Measurements from ENCODE around the gene USP40. TPM values are rescaled to one million over a fixed set of nuclear protein-coding genes. Genes with fewer than 3 reads are reported as not detected.

USP40 gene
- total RNA-seq, 2 donors from 2014 or later = 12.9 to 22.4 TPM

- Histone ChIP-seq H3K4me1 (ENCODE audit: control insufficient read depth, insufficient read depth, low read length) (no peaks in the 10 kb centered on the region), H3K9ac (ENCODE audit: extremely low read depth, low read length, poor library complexity, severe bottlenecking) (no peak overlapping the region), H3K27me3 (ENCODE audit: control insufficient read depth, insufficient read depth, low read length, poor library complexity, severe bottlenecking) (no peaks in the 10 kb centered on the region), H3K9me3 (ENCODE audit: control insufficient read depth, low read length) (no peaks in the 10 kb centered on the region), H3K4me3 (ENCODE audit: low read length) (no peak overlapping the region), H3K36me3 (ENCODE audit: control insufficient read depth, insufficient read depth, low read length) (no peaks in the 10 kb centered on the region), H3K27ac (ENCODE audit: low read depth, low read length) (no peak overlapping the region)
- WGBS, 2 experiments (ENCODE audit: insufficient coverage in 1 of 2, insufficient read length in 1 of 2) = 89% methylated on average over 3 of the region's 3 CpGs; no CpG with 5 or more reads in 1 of the 2 experiments
- no peak overlapping the region for H3K27ac Mint-ChIP-seq
- no peaks in the 10 kb centered on the region for H3K4me1 Mint-ChIP-seq
- H3K9me3 Mint-ChIP-seq = no peaks in the 10 kb centered on the region
- no peak overlapping the region for H3K4me3 Mint-ChIP-seq
- no peak for DNase-seq
- H3K27me3 Mint-ChIP-seq (ENCODE audit: insufficient read depth) = no peaks in the 10 kb centered on the region
- peaks cover 7% of the 10 kb centered on the region for H3K36me3 Mint-ChIP-seq (ENCODE audit: low read depth)
- TF ChIP-seq, protein P1, sequence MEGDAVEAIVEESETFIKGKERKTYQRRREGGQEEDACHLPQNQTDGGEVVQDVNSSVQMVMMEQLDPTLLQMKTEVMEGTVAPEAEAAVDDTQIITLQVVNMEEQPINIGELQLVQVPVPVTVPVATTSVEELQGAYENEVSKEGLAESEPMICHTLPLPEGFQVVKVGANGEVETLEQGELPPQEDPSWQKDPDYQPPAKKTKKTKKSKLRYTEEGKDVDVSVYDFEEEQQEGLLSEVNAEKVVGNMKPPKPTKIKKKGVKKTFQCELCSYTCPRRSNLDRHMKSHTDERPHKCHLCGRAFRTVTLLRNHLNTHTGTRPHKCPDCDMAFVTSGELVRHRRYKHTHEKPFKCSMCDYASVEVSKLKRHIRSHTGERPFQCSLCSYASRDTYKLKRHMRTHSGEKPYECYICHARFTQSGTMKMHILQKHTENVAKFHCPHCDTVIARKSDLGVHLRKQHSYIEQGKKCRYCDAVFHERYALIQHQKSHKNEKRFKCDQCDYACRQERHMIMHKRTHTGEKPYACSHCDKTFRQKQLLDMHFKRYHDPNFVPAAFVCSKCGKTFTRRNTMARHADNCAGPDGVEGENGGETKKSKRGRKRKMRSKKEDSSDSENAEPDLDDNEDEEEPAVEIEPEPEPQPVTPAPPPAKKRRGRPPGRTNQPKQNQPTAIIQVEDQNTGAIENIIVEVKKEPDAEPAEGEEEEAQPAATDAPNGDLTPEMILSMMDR (conservative IDR thresholded peaks at IDR 0.05) = no peak
These were observed 46.6 kb downstream of the USP40 start for GRCh38 chr2:233519787-233520611.

DNA sequence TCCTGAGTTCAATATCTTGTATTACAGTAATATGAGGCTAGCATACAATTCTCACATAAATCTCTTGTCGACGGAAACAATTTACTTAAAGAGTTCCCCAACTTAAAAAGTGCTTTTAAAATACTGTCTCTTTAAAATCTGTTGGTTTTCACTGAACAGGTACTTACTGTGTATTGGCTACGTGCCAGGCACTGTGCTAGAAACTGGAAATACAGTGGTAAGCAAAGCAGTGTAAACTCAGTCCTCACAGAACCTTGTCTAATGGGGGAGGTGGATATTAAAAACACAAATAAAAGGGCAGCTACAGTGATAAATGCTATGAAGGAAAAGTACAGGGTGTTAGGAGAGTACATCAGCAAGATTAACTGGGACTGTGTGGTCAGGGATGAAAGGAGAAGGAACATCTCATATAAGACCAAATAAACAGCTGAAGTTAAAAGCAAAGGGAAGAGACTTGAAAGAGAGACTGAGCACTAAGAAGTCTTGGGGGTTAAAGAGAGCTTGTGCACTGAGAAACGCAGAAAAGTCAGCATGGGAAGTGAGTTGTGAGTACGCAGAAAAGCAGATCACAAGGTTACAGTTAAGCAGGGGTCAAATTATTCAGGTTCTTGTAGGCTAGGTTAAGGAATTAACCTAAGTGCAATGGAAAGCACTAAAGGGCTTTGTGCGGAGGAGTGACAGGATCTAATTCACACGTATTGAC lies 52.5 kb downstream of the USP40 start:
- Mint-ChIP-seq H3K27ac (no peak overlapping the region), H3K36me3 (ENCODE audit: low read depth) (peaks cover 8% of the 10 kb centered on the region), H3K27me3 (ENCODE audit: insufficient read depth) (no peaks in the 10 kb centered on the region), H3K4me3 (no peak overlapping the region), H3K9me3 (no peaks in the 10 kb centered on the region), H3K4me1 (no peaks in the 10 kb centered on the region)
- Histone ChIP-seq H3K9ac (ENCODE audit: extremely low read depth, low read length, poor library complexity, severe bottlenecking) (no peak overlapping the region), H3K36me3 (ENCODE audit: control insufficient read depth, insufficient read depth, low read length) (no peaks in the 10 kb centered on the region), H3K9me3 (ENCODE audit: control insufficient read depth, low read length) (no peaks in the 10 kb centered on the region), H3K4me1 (ENCODE audit: control insufficient read depth, insufficient read depth, low read length) (no peaks in the 10 kb centered on the region), H3K4me3 (ENCODE audit: low read length) (no peak overlapping the region), H3K27me3 (ENCODE audit: control insufficient read depth, insufficient read depth, low read length, poor library complexity, severe bottlenecking) (no peaks in the 10 kb centered on the region), H3K27ac (ENCODE audit: low read depth, low read length) (no peak overlapping the region)
- WGBS, 2 experiments (ENCODE audit: insufficient coverage in 1 of 2, insufficient read length in 1 of 2) = 87 to 92% methylated on average over 4 to 7 of the region's 7 CpGs
- DNase-seq = no peak
- TF ChIP-seq, protein P1 (conservative IDR thresholded peaks at IDR 0.05) = no peak

DNA sequence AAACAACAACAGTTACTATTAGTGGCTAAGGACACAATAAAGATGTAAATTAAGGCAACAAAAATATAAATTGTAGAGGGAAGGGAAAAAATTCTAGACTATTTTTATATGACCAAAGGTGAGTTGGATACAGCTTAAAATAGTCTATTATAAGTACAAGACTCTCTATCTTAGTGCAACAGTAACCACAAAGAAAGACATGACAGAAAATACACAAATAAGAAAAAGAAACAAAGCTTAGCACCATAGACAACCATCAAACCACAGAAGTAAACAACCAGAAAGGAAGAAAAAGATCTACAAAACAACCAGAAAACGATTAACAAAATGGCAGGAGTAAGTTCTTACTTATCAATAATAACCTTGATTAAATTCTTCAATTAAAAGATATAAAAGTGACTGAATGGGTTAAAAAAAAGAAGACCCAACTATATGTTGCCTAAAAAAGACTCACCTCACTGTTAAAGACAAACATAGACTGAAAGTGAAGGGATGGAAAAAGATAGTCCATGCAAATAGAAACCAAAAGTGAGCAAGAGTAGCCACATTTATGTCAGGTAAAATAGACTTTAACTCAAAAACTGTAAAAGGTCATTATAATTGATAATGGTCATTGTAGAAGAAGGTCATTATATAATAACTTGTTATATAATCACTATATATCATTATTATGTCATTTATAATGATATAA lies 62.5 kb downstream of the USP40 start:
- TF ChIP-seq, protein P1 (conservative IDR thresholded peaks at IDR 0.05) = no peak
- no peak overlapping the region for H3K4me3 Mint-ChIP-seq

More for the DNA sequence above, 62.5 kb downstream of the USP40 start:
- no peaks in the 10 kb centered on the region for H3K4me1 ChIP-seq (ENCODE audit: control insufficient read depth, insufficient read depth, low read length)
- no peak overlapping the region for H3K4me3 ChIP-seq (ENCODE audit: low read length)
- Mint-ChIP-seq H3K27me3 (ENCODE audit: insufficient read depth) (no peaks in the 10 kb centered on the region), H3K9me3 (peaks cover 13% of the 10 kb centered on the region), H3K4me1 (no peaks in the 10 kb centered on the region), H3K36me3 (ENCODE audit: low read depth) (peaks cover 6% of the 10 kb centered on the region), H3K27ac (no peak overlapping the region)
- no peak for DNase-seq
- no CpG with 5 or more reads among the region's 1 CpG for WGBS, 2 experiments (ENCODE audit: insufficient coverage in 1 of 2, insufficient read length in 1 of 2)
- H3K9me3 ChIP-seq (ENCODE audit: control insufficient read depth, low read length) = peaks cover 13% of the 10 kb centered on the region
- no peaks in the 10 kb centered on the region for H3K27me3 ChIP-seq (ENCODE audit: control insufficient read depth, insufficient read depth, low read length, poor library complexity, severe bottlenecking)
- no peak overlapping the region for H3K9ac ChIP-seq (ENCODE audit: extremely low read depth, low read length, poor library complexity, severe bottlenecking)
- H3K27ac ChIP-seq (ENCODE audit: low read depth, low read length) = no peak overlapping the region
- no peaks in the 10 kb centered on the region for H3K36me3 ChIP-seq (ENCODE audit: control insufficient read depth, insufficient read depth, low read length)

All from endodermal cell (in vitro differentiated cells).